ENCODE measurements around the gene LRRC74B.

GRCh38 chr22:21078916-21079315 lies 33.2 kb downstream of the LRRC74B start:
- TF ChIP-seq EP300 (IDR thresholded peaks at IDR 0.05): no peak
- TF ChIP-seq, protein P1, sequence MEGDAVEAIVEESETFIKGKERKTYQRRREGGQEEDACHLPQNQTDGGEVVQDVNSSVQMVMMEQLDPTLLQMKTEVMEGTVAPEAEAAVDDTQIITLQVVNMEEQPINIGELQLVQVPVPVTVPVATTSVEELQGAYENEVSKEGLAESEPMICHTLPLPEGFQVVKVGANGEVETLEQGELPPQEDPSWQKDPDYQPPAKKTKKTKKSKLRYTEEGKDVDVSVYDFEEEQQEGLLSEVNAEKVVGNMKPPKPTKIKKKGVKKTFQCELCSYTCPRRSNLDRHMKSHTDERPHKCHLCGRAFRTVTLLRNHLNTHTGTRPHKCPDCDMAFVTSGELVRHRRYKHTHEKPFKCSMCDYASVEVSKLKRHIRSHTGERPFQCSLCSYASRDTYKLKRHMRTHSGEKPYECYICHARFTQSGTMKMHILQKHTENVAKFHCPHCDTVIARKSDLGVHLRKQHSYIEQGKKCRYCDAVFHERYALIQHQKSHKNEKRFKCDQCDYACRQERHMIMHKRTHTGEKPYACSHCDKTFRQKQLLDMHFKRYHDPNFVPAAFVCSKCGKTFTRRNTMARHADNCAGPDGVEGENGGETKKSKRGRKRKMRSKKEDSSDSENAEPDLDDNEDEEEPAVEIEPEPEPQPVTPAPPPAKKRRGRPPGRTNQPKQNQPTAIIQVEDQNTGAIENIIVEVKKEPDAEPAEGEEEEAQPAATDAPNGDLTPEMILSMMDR (IDR thresholded peaks at IDR 0.05): no peak

Data from gastroesophageal sphincter (tissue), 3 donors.